ES-I3 (cell line): ENCODE data around the gene CRKL.
"Not testable (repeated sequence)": the region's sequence is repeated elsewhere in the genome, so short reads cannot be mapped to it uniquely, and the experiment has no call there.

Experiments
- H3K36me3 ChIP-seq: 2 replicates; pipeline ENCODE4 v1.6.1; 2013; ENCODE audit warnings: mild to moderate bottlenecking, low read length, control low read depth, moderate library complexity; ENCODE audit not compliant: insufficient read depth
- H3K4me1 ChIP-seq: 2 replicates; pipeline ENCODE4 v1.6.1; 2013; ENCODE audit warnings: mild to moderate bottlenecking, control low read depth, low read length; ENCODE audit not compliant: insufficient read depth
- H3K9ac ChIP-seq: 2 replicates; pipeline ENCODE4 v1.6.1; 2013; ENCODE audit warnings: low read depth, mild to moderate bottlenecking, low read length, moderate library complexity
- H3K9me3 ChIP-seq: 2 replicates; pipeline ENCODE4 v1.6.1; 2013; ENCODE audit warnings: mild to moderate bottlenecking, low read length, moderate library complexity; ENCODE audit not compliant: control insufficient read depth, insufficient read depth

Gene CRKL

GRCh38 chr22:20970939-20971657 is 53.9 kb downstream of the CRKL start:
- no peaks in the 10 kb centered on the region for H3K36me3 ChIP-seq
- H3K4me1 ChIP-seq: no peaks in the 10 kb centered on the region; the same call in 1 of the 2 replicates
- H3K9ac ChIP-seq: no peak overlapping the region

GRCh38 chr22:20972014-20972694 is 54.9 kb downstream of the CRKL start:
- H3K36me3 ChIP-seq, H3K4me1 ChIP-seq, H3K9me3 ChIP-seq, H3K9ac ChIP-seq: not testable (repeated sequence)

More at GRCh38 chr22:20970939-20971657, 53.9 kb downstream of the CRKL start:
- no peaks in the 10 kb centered on the region for H3K9me3 ChIP-seq

- Histone ChIP-seq H3K9me3 (no peaks in the 10 kb centered on the region), H3K9ac (no peak overlapping the region), H3K4me1 (no peaks in the 10 kb centered on the region; the same call in 1 of the 2 replicates), H3K36me3 (no peaks in the 10 kb centered on the region)
Measured at GRCh38 chr22:20972933-20973577, 55.8 kb downstream of the CRKL start.

- Histone ChIP-seq H3K9me3 (peaks cover 5% of the 10 kb centered on the region; the same call in 1 of the 2 replicates), H3K9ac (no peak overlapping the region), H3K4me1 (no peaks in the 10 kb centered on the region; the same call in 1 of the 2 replicates), H3K36me3 (no peaks in the 10 kb centered on the region)
Measured at GRCh38 chr22:20973634-20974286, 56.6 kb downstream of the CRKL start.

GRCh38 chr22:20974336-20974955 is 57.2 kb downstream of the CRKL start:
- no peaks in the 10 kb centered on the region; the same call in 1 of the 2 replicates for H3K4me1 ChIP-seq
- peaks cover 6% of the 10 kb centered on the region; the same call in 1 of the 2 replicates for H3K9me3 ChIP-seq
- H3K9ac ChIP-seq: no peak overlapping the region
- no peaks in the 10 kb centered on the region for H3K36me3 ChIP-seq

GRCh38 chr22:20975541-20976290 is 58.5 kb downstream of the CRKL start:
- no peak overlapping the region for H3K9ac ChIP-seq
- H3K9me3 ChIP-seq: peaks cover 6% of the 10 kb centered on the region; the same call in 1 of the 2 replicates
- no peaks in the 10 kb centered on the region for H3K36me3 ChIP-seq
- no peaks in the 10 kb centered on the region; the same call in 1 of the 2 replicates for H3K4me1 ChIP-seq

GRCh38 chr22:20976291-20976877 is 59.2 kb downstream of the CRKL start:
- Histone ChIP-seq H3K4me1 (peaks cover 3% of the 10 kb centered on the region), H3K9me3 (peaks cover 6% of the 10 kb centered on the region; the same call in 1 of the 2 replicates), H3K36me3 (no peaks in the 10 kb centered on the region), H3K9ac (no peak overlapping the region)

- Histone ChIP-seq H3K4me1 (peaks cover 5% of the 10 kb centered on the region), H3K9me3 (peaks cover 6% of the 10 kb centered on the region; the same call in 1 of the 2 replicates), H3K9ac (no peak overlapping the region), H3K36me3 (no peaks in the 10 kb centered on the region)
Measured at GRCh38 chr22:20977019-20977418, 59.8 kb downstream of the CRKL start.

- no peaks in the 10 kb centered on the region for H3K36me3 ChIP-seq
- peaks cover 5% of the 10 kb centered on the region for H3K4me1 ChIP-seq
- H3K9me3 ChIP-seq: peaks cover 6% of the 10 kb centered on the region; the same call in 1 of the 2 replicates
- no peak overlapping the region for H3K9ac ChIP-seq
Measured at GRCh38 chr22:20977516-20978170, 60.4 kb downstream of the CRKL start.

- no peak overlapping the region for H3K9ac ChIP-seq
- H3K4me1 ChIP-seq: peaks cover 5% of the 10 kb centered on the region
- no peaks in the 10 kb centered on the region for H3K36me3 ChIP-seq
Measured at GRCh38 chr22:20978419-20978818, 61.2 kb downstream of the CRKL start.

GRCh38 chr22:20979243-20979809 is 62.1 kb downstream of the CRKL start:
- Histone ChIP-seq H3K9ac (peak overlapping the region; percentile 47; the same call in 1 of the 2 replicates), H3K36me3 (no peaks in the 10 kb centered on the region), H3K9me3 (peaks cover 6% of the 10 kb centered on the region; the same call in 1 of the 2 replicates), H3K4me1 (peaks cover 5% of the 10 kb centered on the region; the same call in 1 of the 2 replicates)

More at GRCh38 chr22:20978419-20978818, 61.2 kb downstream of the CRKL start:
- peaks cover 6% of the 10 kb centered on the region; the same call in 1 of the 2 replicates for H3K9me3 ChIP-seq

- peak overlapping the region; percentile 47; the same call in 1 of the 2 replicates for H3K9ac ChIP-seq
- peaks cover 5% of the 10 kb centered on the region; the same call in 1 of the 2 replicates for H3K4me1 ChIP-seq
Measured at GRCh38 chr22:20979940-20980453, 62.8 kb downstream of the CRKL start.

More at GRCh38 chr22:20979940-20980453, 62.8 kb downstream of the CRKL start:
- H3K36me3 ChIP-seq: no peaks in the 10 kb centered on the region
- H3K9me3 ChIP-seq: peaks cover 6% of the 10 kb centered on the region; the same call in 1 of the 2 replicates
